Natural killer cell (primary cell): ENCODE results near the gene PHF21A. TPM values are rescaled to one million over a fixed set of nuclear protein-coding genes. Genes with fewer than 3 reads are reported as not detected.

ENCODE experiments used
- ATAC-seq, 3 donors: fragments of 150-1000 bp in 2 of 3; fragments of 200-7000 bp in 1 of 3; cut with Tn5 transposase; 1 replicate in 1 of 3; 2 replicates in 2 of 3; pipeline ENCODE4 v1.10.0; 2021; ENCODE audit warnings: mild to moderate bottlenecking in 2 of 3, moderate library complexity in 2 of 3
- DNase-seq, 2 donors: peaks; one replicate each; pipeline versions ENCODE4 v3.0.0 to v3.0.0-alpha.2; 2013 to 2021; ENCODE audit warnings: mixed read lengths in 1 of 2
- H3K27ac ChIP-seq: one replicate; pipeline ENCODE4 v1.5.1; 2013; ENCODE audit warnings: mild to moderate bottlenecking, low read length
- H3K27me3 ChIP-seq: one replicate; pipeline ENCODE4 v1.6.1; 2013; ENCODE audit warnings: low read length; ENCODE audit not compliant: control insufficient read depth, insufficient read depth
- H3K36me3 ChIP-seq: one replicate; pipeline ENCODE4 v1.6.1; 2013; ENCODE audit warnings: low read length; ENCODE audit not compliant: control insufficient read depth, insufficient read depth
- H3K4me1 ChIP-seq: one replicate; pipeline ENCODE4 v1.6.1; 2013; ENCODE audit warnings: low read length; ENCODE audit not compliant: control insufficient read depth, insufficient read depth
- H3K4me3 ChIP-seq: one replicate; pipeline ENCODE4 v1.5.1; 2013; ENCODE audit warnings: low read length
- H3K9me3 ChIP-seq: one replicate; pipeline ENCODE4 v1.6.1; 2013; ENCODE audit warnings: low read length; ENCODE audit not compliant: control insufficient read depth, insufficient read depth
- H3K27ac Mint-ChIP-seq, 2 donors: one replicate each; pipeline ENCODE4 v1.8.0; 2022; ENCODE audit warnings: mild to moderate bottlenecking in 2 of 2, mixed read lengths in 2 of 2, moderate library complexity in 1 of 2
- H3K27me3 Mint-ChIP-seq, 2 donors: one replicate each; pipeline ENCODE4 v1.8.0; 2022; ENCODE audit warnings: low read depth in 2 of 2, mixed read lengths in 2 of 2
- H3K36me3 Mint-ChIP-seq: one replicate; pipeline ENCODE4 v1.8.0; 2022; ENCODE audit warnings: mixed read lengths
- H3K4me1 Mint-ChIP-seq, 2 donors: one replicate each; pipeline ENCODE4 v1.8.0; 2022; ENCODE audit warnings: mixed read lengths in 2 of 2
- H3K4me3 Mint-ChIP-seq: one replicate; pipeline ENCODE4 v1.8.0; 2022; ENCODE audit warnings: mild to moderate bottlenecking, moderate library complexity, mixed read lengths
- H3K9me3 Mint-ChIP-seq, 2 donors: one replicate each; pipeline ENCODE4 v1.8.0; 2022; ENCODE audit warnings: mixed read lengths in 2 of 2
- WGBS: methylation state at CpG from one replicate; pipeline ENCODE4 v1.1.7; 2013; ENCODE audit warnings: missing lambda C conversion rate; ENCODE audit not compliant: insufficient coverage; 5-methylcytosine and 5-hydroxymethylcytosine counted together
- intact Hi-C: fragments of 100-400 bp; cut with micrococcal nuclease; formaldehyde crosslinking; loops from one replicate; pipeline ENCODE4 v1.14.2; 2022
- total RNA-seq, 4 donors: library from RNA; stranded (reverse); fragments of 120-200 nt in 1 of 4; gene quantifications; one replicate each; pipeline versions ENCODE4 v1.2.3 to v1.2.4, GENCODE V29; 2013 to 2022
- TF ChIP-seq, protein P1 (sequence below): fragments of 200-600 bp; IDR thresholded peaks from one replicate; pipeline ENCODE4 v1.8.0; 2022; ENCODE audit warnings: antibody characterized with exemption

The PHF21A gene
- total RNA-seq, 3 donors from 2014 or later (not counting 1 experiment from before 2014, with no cell fraction given) = 138 to 147 (median 139) TPM

DNA sequence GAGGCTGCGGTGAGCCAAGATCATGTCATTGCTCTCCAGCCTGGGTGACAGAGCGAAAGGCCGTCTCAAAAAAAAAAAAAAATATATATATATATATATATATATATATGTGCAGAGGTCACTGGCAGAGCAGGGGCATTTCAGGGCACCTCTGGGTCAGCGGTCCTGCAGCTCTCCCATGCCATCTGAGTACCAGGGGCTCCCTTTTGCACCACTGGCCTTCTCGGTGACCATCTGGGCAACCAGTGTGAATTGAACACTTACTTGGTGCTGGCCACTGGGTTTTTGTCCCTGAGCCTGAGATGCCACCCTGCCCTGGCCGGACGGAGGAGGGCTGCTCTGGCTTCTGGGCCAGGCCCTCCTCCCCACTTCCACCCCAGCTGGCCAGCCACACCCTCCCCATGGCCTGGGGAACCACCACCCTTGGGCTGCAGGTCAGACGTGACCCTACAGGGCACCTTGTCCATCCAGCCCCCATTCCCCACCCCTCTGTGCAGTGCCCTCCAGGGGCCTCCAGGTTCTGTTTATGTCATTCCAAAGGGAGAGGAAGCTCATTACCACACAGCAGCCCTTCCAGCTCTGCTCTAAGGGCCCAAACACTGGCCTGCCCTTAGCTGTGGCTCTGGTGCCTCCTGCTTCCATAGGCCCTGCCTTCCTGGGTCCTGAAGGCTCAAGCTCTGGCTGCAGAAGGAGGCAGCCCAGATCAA, 225.5 kb downstream of the PHF21A start:
- Histone ChIP-seq H3K36me3 (no peaks in the 10 kb centered on the region), H3K27me3 (peaks cover 25% of the 10 kb centered on the region), H3K9me3 (no peaks in the 10 kb centered on the region), H3K4me3 (no peak overlapping the region), H3K27ac (no peak overlapping the region), H3K4me1 (peaks cover 16% of the 10 kb centered on the region)
- Mint-ChIP-seq H3K27me3 (peaks cover 0 to 33% of the 10 kb centered on the region in 2 donors), H3K4me1 (peaks cover 0 to 13% of the 10 kb centered on the region in 2 donors), H3K4me3 (no peak overlapping the region), H3K9me3 (no peaks in the 10 kb centered on the region), H3K36me3 (no peaks in the 10 kb centered on the region), H3K27ac (no peak overlapping the region)
- 88% methylated on average over 5 of the region's 8 CpGs for WGBS
- TF ChIP-seq, protein P1, sequence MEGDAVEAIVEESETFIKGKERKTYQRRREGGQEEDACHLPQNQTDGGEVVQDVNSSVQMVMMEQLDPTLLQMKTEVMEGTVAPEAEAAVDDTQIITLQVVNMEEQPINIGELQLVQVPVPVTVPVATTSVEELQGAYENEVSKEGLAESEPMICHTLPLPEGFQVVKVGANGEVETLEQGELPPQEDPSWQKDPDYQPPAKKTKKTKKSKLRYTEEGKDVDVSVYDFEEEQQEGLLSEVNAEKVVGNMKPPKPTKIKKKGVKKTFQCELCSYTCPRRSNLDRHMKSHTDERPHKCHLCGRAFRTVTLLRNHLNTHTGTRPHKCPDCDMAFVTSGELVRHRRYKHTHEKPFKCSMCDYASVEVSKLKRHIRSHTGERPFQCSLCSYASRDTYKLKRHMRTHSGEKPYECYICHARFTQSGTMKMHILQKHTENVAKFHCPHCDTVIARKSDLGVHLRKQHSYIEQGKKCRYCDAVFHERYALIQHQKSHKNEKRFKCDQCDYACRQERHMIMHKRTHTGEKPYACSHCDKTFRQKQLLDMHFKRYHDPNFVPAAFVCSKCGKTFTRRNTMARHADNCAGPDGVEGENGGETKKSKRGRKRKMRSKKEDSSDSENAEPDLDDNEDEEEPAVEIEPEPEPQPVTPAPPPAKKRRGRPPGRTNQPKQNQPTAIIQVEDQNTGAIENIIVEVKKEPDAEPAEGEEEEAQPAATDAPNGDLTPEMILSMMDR = no peak
- intact Hi-C loops = no loop called here
- DNase-seq (no peak), ATAC-seq (no peak)

DNA sequence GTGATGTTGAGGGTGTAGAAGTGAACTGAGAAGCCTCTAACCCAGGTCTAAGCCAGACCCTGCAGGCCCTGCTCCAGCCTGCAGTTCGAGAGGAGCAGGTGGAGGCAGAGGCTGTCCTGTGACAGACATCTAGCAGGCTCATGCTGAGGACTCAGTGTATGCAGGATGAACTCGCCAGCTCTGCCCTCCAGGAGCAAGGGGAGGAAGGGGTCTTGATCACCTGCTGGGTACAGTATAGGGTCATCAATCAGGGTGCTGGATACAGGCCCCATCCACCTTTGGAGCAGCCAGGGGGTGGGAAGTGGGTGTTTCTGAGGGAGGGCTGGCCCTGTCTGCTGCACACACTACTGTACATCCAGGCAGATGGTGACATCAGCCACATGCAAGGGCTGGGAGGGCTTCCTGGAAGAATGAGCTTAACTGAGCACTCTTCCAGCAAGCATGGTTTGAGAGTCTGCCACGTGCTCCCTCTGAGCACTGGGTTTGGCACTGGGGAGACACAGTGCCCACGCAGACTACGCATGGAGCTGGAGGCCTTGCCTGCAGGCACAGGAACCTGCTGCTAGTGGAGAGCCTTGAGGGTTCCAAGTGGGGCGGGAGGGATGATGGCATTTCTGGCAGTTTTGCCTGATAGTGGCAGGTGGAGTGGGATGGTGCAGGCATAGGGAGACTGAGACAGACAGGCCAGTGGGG, 226.6 kb downstream of the PHF21A start:
- no peak overlapping the region for H3K27ac ChIP-seq
- H3K9me3 ChIP-seq = no peaks in the 10 kb centered on the region
- ATAC-seq (no peak), DNase-seq (no peak)
- H3K4me3 ChIP-seq = no peak overlapping the region
- intact Hi-C loops = no loop called here
- H3K36me3 ChIP-seq = no peaks in the 10 kb centered on the region
- no peaks in the 10 kb centered on the region for H3K36me3 Mint-ChIP-seq
- H3K4me1 ChIP-seq = peaks cover 11% of the 10 kb centered on the region
- no peak overlapping the region for H3K4me3 Mint-ChIP-seq
- H3K27me3 ChIP-seq = peaks cover 21% of the 10 kb centered on the region
- H3K27ac Mint-ChIP-seq = no peak overlapping the region
- no peaks in the 10 kb centered on the region for H3K9me3 Mint-ChIP-seq
- TF ChIP-seq, protein P1 = no peak
- H3K27me3 Mint-ChIP-seq = peaks cover 0 to 34% of the 10 kb centered on the region in 2 donors
- 84% methylated on average over 6 of the region's 6 CpGs for WGBS
- H3K4me1 Mint-ChIP-seq = peaks cover 0 to 8% of the 10 kb centered on the region in 2 donors

DNA sequence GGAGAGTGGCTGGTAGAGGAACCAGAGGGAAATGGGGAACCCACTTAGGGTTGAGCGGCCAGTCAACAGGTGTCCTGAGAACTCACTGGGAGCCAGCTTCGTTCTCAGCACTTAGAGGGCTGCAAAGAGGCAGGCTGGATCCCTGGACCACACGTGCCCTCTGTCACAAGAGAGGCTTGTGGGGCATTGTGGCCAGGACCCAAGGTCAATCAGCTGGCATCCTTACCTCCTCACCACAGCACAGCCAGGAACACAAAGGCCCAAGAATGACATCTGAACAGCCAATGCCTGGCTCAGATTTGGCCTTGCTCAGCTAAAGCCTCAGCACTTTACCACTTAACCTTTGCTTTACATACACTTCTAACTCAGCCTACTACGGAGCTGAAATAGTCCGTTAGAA, 228.4 kb downstream of the PHF21A start:
- no peak overlapping the region for H3K27ac Mint-ChIP-seq

More for the DNA sequence above, 228.4 kb downstream of the PHF21A start:
- TF ChIP-seq, protein P1 = no peak
- DNase-seq (no peak), ATAC-seq (no peak)
- Histone ChIP-seq H3K36me3 (no peaks in the 10 kb centered on the region), H3K27me3 (peaks cover 9% of the 10 kb centered on the region), H3K9me3 (no peaks in the 10 kb centered on the region), H3K4me3 (no peak overlapping the region), H3K4me1 (no peaks in the 10 kb centered on the region), H3K27ac (no peak overlapping the region)
- Mint-ChIP-seq H3K36me3 (no peaks in the 10 kb centered on the region), H3K27me3 (peaks cover 0 to 29% of the 10 kb centered on the region in 2 donors), H3K9me3 (no peaks in the 10 kb centered on the region), H3K4me1 (no peaks in the 10 kb centered on the region), H3K4me3 (no peak overlapping the region)
- 84% methylated on average over 5 of the region's 5 CpGs for WGBS
- intact Hi-C loops = no loop called here
